Measurements from ENCODE around the gene SPATA3.

- no peak for TF ChIP-seq MAX (IDR thresholded peaks at IDR 0.05)
- TF ChIP-seq RAD21 (IDR thresholded peaks at IDR 0.05; ENCODE audit: low read depth): no peak
- TF ChIP-seq YY1 (IDR thresholded peaks at IDR 0.05; ENCODE audit: low read depth): no peak
- no peak for TF ChIP-seq TEAD4 (IDR thresholded peaks at IDR 0.05)
- no peak for TF ChIP-seq TCF12 (IDR thresholded peaks at IDR 0.05; ENCODE audit: low read depth)
- no peak for TF ChIP-seq ZBTB7A (IDR thresholded peaks at IDR 0.05; ENCODE audit: low read depth)
- TF ChIP-seq EP300 (IDR thresholded peaks at IDR 0.05; ENCODE audit: borderline replicate concordance): no peak
- TF ChIP-seq FOXM1 (IDR thresholded peaks at IDR 0.05; ENCODE audit: borderline replicate concordance, low read depth): no peak
- TF ChIP-seq REST (IDR thresholded peaks at IDR 0.05; ENCODE audit: low read depth): no peak
- TF ChIP-seq CEBPB (IDR thresholded peaks at IDR 0.05): no peak
Observed at GRCh38 chr2:231011526-231011925, 15.6 kb downstream of the SPATA3 start.
